ENCODE measurements around the gene PSMC6.

- no peak for TF ChIP-seq POLR2A (IDR thresholded peaks at IDR 0.05; ENCODE audit: insufficient read depth in 1 of 2, low read depth in 2 of 2, low read length in 2 of 2)
- no peak for TF ChIP-seq SMARCC2 (IDR thresholded peaks at IDR 0.05)
- no peak for TF ChIP-seq MYC (CRISPR knock-in tag; IDR thresholded peaks at IDR 0.05; ENCODE audit: borderline replicate concordance)
- no peak for TF ChIP-seq ZNF101 (CRISPR knock-in tag; IDR thresholded peaks at IDR 0.05; ENCODE audit: borderline replicate concordance, low read depth)
- no peak for TF ChIP-seq SMC3 (IDR thresholded peaks at IDR 0.05; ENCODE audit: low read length)
- no peak for TF ChIP-seq FOXA1 (IDR thresholded peaks at IDR 0.05)
- TF ChIP-seq FOXA1 (CRISPR knock-in tag; IDR thresholded peaks at IDR 0.05), result no peak
- no peak for TF ChIP-seq ZNF30 (CRISPR knock-in tag; IDR thresholded peaks at IDR 0.05)
- TF ChIP-seq POLR2AphosphoS2 (IDR thresholded peaks at IDR 0.05; ENCODE audit: low read depth, low read length), result no peak
- TF ChIP-seq MEF2D (CRISPR knock-in tag; IDR thresholded peaks at IDR 0.05), result no peak
- no peak for TF ChIP-seq ZBTB26 (CRISPR knock-in tag; IDR thresholded peaks at IDR 0.05; ENCODE audit: borderline replicate concordance)
- TF ChIP-seq TCF7L2 (IDR thresholded peaks at IDR 0.05; ENCODE audit: low read depth, low read length), result no peak
- no peak for TF ChIP-seq ZNF235 (CRISPR knock-in tag; IDR thresholded peaks at IDR 0.05; ENCODE audit: borderline replicate concordance)
- no peak for TF ChIP-seq KAT7 (CRISPR knock-in tag; IDR thresholded peaks at IDR 0.05; ENCODE audit: borderline replicate concordance)
- no peak for TF ChIP-seq HMG20B (CRISPR knock-in tag; conservative IDR thresholded peaks at IDR 0.05)
Observed at GRCh38 chr14:52769887-52770286, 62.9 kb downstream of the PSMC6 start.

Measured in HepG2 (cell line).